DMS79 (cell line): ENCODE results near the gene CHRNB4.
"Not testable (repeated sequence)": the region's sequence is repeated elsewhere in the genome, so short reads cannot be mapped to it uniquely, and the experiment has no call there.

Experiments used
- DNase-seq: peaks from one replicate; lab custom pipeline; 2025; lab: John Stamatoyannopoulos, UW

Gene CHRNB4, protein sequence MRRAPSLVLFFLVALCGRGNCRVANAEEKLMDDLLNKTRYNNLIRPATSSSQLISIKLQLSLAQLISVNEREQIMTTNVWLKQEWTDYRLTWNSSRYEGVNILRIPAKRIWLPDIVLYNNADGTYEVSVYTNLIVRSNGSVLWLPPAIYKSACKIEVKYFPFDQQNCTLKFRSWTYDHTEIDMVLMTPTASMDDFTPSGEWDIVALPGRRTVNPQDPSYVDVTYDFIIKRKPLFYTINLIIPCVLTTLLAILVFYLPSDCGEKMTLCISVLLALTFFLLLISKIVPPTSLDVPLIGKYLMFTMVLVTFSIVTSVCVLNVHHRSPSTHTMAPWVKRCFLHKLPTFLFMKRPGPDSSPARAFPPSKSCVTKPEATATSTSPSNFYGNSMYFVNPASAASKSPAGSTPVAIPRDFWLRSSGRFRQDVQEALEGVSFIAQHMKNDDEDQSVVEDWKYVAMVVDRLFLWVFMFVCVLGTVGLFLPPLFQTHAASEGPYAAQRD

DNA sequence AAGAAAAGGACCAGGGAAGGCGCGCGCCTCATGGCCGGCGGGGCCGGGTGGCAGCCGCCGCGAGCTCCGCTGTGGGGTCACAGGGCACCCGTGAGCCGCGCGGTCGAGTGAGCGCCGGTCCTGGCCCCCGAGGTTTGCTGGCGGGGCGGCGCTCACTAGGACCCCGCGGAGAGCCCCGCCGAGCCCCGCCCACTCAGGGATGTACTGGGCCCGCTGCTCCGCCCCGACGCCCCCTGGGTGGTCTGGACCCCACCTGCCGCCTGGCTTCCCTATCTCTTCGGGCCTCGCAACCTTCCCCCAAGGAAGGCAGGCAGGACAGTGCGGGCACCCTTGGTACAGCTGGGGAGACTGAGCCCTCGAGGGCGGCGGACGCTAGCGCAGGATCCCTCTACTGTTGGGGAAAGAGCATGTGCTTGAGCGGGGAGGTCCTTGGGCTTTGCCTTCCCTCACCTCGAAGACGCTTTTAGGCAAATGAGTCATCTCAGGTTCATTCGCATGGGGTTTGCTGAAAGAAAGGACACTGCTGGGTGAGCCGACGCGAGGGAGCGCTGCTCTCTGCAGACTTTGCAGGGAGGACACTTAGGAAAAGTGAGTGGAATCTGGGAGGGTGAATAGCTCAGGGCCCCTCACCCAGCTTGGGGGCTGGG is at the start of gene CHRNB4:
Gene CHRNB4, minus strand, starts transcription at position 109 of the 647 bp plus-strand sequence. Its CDS starts 77 bp downstream, at position 32.
- DNase-seq = no peak

DNA sequence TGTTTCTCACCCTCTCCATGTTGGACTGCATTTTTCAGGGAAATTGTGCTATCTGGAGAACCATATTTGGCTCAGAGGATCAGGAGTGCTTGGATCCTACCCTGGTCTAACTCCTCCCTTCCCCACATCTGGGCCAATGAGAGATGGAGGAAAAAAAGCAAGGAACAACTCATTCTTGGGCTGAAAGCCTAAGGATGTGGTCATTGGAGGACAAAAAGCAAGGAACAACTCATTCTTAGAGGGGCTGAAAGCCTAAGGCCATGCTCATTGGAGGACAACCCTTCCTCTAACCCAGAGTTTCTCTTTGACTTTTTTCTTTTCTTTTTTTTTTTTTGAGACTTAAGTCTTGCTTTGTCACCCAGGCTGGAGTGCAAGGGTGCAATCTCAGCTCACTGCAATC is 48.6 kb upstream of the CHRNB4 start:
- no peak for DNase-seq

- DNase-seq = no peak
Measured at GRCh38 chr15:78685925-78686324, 44.9 kb upstream of the CHRNB4 start.

- DNase-seq = peak; percentile 17
Measured at GRCh38 chr15:78685159-78685921, 44.3 kb upstream of the CHRNB4 start.

GRCh38 chr15:78684657-78685056 is 43.6 kb upstream of the CHRNB4 start:
- no peak for DNase-seq

GRCh38 chr15:78683599-78683998 is 42.6 kb upstream of the CHRNB4 start:
- not testable (repeated sequence) for DNase-seq

GRCh38 chr15:78682693-78683410 is 41.8 kb upstream of the CHRNB4 start:
- no peak for DNase-seq

DNA sequence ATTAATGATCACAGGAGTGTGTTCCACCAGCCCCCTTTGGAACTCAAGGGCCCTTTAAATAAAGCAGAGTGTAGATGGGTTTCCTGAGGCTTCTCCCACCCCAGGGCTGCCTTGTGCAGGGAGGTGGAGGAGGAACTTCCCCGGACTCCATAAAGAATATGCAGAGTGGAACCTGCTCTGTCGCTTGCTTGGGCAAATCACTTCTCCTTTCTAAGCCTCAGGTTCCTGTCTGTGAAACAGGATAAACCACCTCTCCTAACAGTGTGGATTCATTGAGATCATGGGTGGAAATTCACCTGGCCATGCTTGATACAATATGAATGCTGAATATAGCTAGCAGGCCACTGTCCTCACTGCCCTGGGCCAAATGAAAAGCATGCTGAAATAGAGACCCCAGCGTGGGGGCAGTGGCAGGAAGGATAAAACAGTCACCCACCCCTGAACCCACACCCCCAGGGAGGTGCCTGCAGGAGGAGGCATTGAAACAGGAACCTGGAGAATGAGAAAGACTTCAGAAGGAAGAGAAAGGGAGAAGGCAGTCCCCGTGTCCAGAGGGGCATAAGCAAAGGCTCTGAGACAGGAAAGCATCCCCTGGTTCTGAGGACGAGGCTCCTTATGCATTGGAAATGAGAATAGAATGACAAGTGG is 41.1 kb upstream of the CHRNB4 start:
- no peak for DNase-seq

- no peak for DNase-seq
Measured at GRCh38 chr15:78681281-78682003, 40.4 kb upstream of the CHRNB4 start.

DNA sequence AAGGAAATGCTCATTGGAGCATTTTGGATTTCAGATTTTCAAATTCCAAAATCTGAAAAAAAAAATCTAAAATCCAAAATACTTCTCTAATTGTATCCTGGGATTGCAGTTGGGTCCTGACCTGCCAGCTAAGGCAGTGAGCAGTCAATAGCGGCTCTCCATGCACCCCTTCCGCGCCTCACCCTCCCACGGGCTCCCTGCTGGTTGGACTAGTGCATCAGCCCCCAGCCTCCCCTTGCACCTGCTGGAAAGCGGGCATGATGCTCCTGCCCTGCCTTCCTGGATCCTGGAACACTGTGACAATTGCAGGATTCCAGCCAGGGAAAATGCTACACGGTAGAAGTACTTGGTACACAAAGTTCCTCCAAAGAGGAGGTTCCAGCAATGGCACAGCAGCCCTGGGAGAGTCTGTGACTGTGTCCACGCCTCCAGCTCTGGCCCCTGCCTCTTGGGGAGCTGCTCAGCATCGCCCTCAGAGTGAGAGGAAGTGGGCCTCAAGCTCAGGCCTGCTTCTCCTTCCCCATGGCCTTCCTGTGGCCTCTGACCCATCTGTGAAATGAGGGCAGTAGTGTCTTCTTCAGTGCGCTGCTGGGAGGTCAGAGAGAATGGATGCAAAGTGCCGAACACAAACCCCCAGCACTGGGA is 39.5 kb upstream of the CHRNB4 start:
- no peak for DNase-seq

DNA sequence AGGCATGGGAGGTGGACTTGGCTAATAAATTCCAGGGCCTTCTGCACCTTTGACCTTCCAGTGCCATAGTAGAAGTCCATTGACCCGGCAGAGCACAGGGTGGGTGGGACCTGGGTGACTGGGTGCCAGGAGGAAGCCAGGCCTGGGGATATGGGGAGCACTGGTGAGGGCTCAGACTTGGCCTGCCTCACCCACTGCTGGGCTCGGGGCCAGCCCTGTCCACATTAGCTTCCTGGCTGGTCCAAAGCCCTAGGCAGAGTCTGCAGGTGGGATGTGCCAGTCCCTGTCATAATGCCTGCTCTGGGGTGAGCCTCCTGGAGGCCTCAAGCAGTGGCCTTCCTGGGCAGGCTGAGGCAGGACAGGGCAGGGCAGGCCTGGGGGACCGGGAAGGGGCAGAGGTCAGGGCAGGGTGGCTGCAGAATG is 38.1 kb upstream of the CHRNB4 start:
- no peak for DNase-seq

- DNase-seq = no peak
Measured at GRCh38 chr15:78676424-78677110, 35.6 kb upstream of the CHRNB4 start.

- DNase-seq = no peak
Measured at GRCh38 chr15:78675617-78676360, 34.8 kb upstream of the CHRNB4 start.

- no peak for DNase-seq
Measured at GRCh38 chr15:78675206-78675605, 34.2 kb upstream of the CHRNB4 start.

GRCh38 chr15:78673917-78674444 is 33.0 kb upstream of the CHRNB4 start:
- no peak for DNase-seq

- no peak for DNase-seq
Measured at GRCh38 chr15:78673476-78673875, 32.5 kb upstream of the CHRNB4 start.

GRCh38 chr15:78672285-78673014 is 31.4 kb upstream of the CHRNB4 start:
- DNase-seq = no peak
